ENCODE measurements around the gene SRC.

DNA sequence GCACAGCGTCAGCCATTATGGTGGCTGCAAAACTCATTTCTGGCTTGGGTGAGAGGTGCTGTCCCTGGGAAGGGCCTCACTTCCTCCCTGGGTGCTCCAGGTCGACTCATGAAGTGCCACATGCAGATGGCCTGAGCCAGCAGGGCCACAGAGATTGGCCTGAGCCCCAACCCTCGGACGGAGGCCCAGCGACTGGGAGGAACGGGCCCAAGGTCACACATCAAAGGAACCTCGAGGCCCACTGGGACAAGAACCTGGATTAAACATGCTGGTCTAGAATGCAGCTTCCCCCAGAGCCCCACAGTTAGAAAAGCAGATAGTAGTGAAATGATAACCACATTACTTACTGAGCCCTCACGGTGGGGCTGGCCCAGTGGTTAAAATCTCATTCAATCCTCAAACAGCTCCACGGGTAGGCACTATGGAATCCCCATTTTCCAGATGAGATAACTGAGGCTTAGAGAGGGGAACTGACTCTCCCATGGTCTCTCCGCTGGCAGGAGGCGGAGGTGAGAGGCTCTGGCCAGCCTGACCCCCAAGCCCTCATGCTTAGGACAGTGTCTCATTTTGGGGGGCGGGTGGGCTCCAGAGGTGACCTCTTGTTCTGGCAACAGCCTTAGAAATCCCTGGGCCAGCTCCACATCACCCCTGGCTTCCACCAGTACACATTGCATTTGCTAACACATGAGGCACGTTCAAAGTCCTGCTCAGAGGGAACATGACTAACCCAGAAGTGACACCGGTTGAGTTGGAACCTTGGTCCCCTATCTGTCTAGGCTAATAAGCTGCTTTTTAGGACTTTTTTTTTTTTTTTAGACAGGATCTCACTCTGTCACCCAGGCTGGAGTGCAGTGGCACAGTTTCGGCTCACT is 53.0 kb downstream of the SRC start:
- TF ChIP-seq CTCF (optimal IDR thresholded peaks at IDR 0.05 in 1 of 3, IDR thresholded peaks at IDR 0.05 in 1 of 3, conservative IDR thresholded peaks at IDR 0.05 in 1 of 3; ENCODE audit: extremely low read depth in 1 of 3, insufficient read depth in 2 of 3, low read length in 3 of 3) = no peak
- TF ChIP-seq EZH2 (IDR thresholded peaks at IDR 0.05; ENCODE audit: low read length) = no peak
